Keratinocyte (primary cell): ENCODE measurements around the gene NOS1. TPM values are rescaled to one million over a fixed set of nuclear protein-coding genes. Genes with fewer than 3 reads are reported as not detected.

Source experiments
- DNase-seq: peaks from one replicate; pipeline ENCODE4 v3.0.0-alpha.2; 2011; ENCODE audit warnings: low read depth, missing footprints, low spot score
- FAIRE-seq: peaks from 2 replicates; lab custom pipeline; 2011; peaks lifted over from hg19 to GRCh38; lab: Jason Lieb, UNC
- H2AFZ ChIP-seq: 2 replicates; pipeline ENCODE4 v1.6.0; 2012; ENCODE audit warnings: low read length, control low read depth, inconsistent platforms; ENCODE audit not compliant: control insufficient read depth
- H3K27ac ChIP-seq: 2 replicates; pipeline ENCODE4 v1.5.1; 2011; ENCODE audit warnings: low read length; ENCODE audit not compliant: control insufficient read depth, insufficient read depth
- H3K27me3 ChIP-seq: 3 replicates; pipeline ENCODE4 v1.6.0; 2011; ENCODE audit warnings: low read length; ENCODE audit not compliant: control insufficient read depth, insufficient read depth; ENCODE audit errors: extremely low read depth
- H3K36me3 ChIP-seq, 2 experiments: 2 replicates in 1 of 2; 3 replicates in 1 of 2; pipeline ENCODE4 v1.5.1; 2011; ENCODE audit warnings: low read length in 2 of 2, mild to moderate bottlenecking in 1 of 2; ENCODE audit not compliant: control insufficient read depth in 2 of 2, insufficient read depth in 2 of 2; ENCODE audit errors: extremely low read depth in 1 of 2
- H3K4me1 ChIP-seq: 3 replicates; pipeline ENCODE4 v1.5.1; 2011; ENCODE audit warnings: low read length; ENCODE audit not compliant: control insufficient read depth, insufficient read depth; ENCODE audit errors: extremely low read depth
- H3K4me2 ChIP-seq: 3 replicates; pipeline ENCODE4 v1.6.0; 2011; ENCODE audit warnings: low read depth, low read length; ENCODE audit not compliant: control insufficient read depth, insufficient read depth; ENCODE audit errors: extremely low read depth
- H3K4me3 ChIP-seq, 3 experiments: fragments of 200-600 bp in 1 of 3; sonication (generic) in 1 of 3; 2 replicates in 2 of 3; 3 replicates in 1 of 3; pipeline ENCODE4 v1.5.1; 2011 to 2016; ENCODE audit warnings: low read length in 3 of 3, mild to moderate bottlenecking in 3 of 3, control low read depth in 2 of 3, inconsistent platforms in 1 of 3, low read depth in 1 of 3, mixed read lengths in 1 of 3, mixed run types in 1 of 3, moderate library complexity in 1 of 3; ENCODE audit not compliant: control insufficient read depth in 2 of 3, insufficient read depth in 2 of 3; ENCODE audit errors: extremely low read depth in 1 of 3
- H3K79me2 ChIP-seq: 2 replicates; pipeline ENCODE4 v1.6.0; 2012; ENCODE audit warnings: low read length; ENCODE audit not compliant: control insufficient read depth, insufficient read depth
- H3K9ac ChIP-seq: 3 replicates; pipeline ENCODE4 v1.6.0; 2011; ENCODE audit warnings: low read length; ENCODE audit not compliant: control insufficient read depth, insufficient read depth; ENCODE audit errors: extremely low read depth
- H3K9me1 ChIP-seq: 3 replicates; pipeline ENCODE4 v1.6.0; 2011; ENCODE audit warnings: low read length; ENCODE audit not compliant: control insufficient read depth, insufficient read depth; ENCODE audit errors: extremely low read depth
- H3K9me3 ChIP-seq: 2 replicates; pipeline ENCODE4 v1.5.1; 2012; ENCODE audit warnings: low read depth, low read length; ENCODE audit not compliant: control insufficient read depth
- H4K20me1 ChIP-seq: 3 replicates; pipeline ENCODE4 v1.6.0; 2011; ENCODE audit warnings: low read length; ENCODE audit not compliant: control insufficient read depth, insufficient read depth; ENCODE audit errors: extremely low read depth
- EZH2 ChIP-seq: IDR thresholded peaks from one replicate; pipeline ENCODE4 v1.6.1; 2012; ENCODE audit warnings: inconsistent platforms, mild to moderate bottlenecking, low read length, moderate library complexity
- dilution Hi-C: fragments of 300-500 bp; cut with MboI; formaldehyde crosslinking; loops from one replicate; pipeline ENCODE4 v1.7.0; 2020; ENCODE audit warnings: low sequenced_read_pairs; ENCODE audit not compliant: extremely low pct_ligation_motif_present
- polyA plus RNA-seq, 5 experiments: library from polyadenylated mRNA; depleted of rRNA in 3 of 5; stranded (reverse) in 3 of 5; stranded (forward) in 1 of 5; unstranded in 1 of 5; fragments of >200 nt; gene quantifications; 1 replicate in 1 of 5; 2 replicates in 3 of 5; 3 replicates in 1 of 5; pipeline versions ENCODE4 v1.2.1 to v1.2.3, GENCODE V29; 2011 to 2012; ENCODE audit warnings: missing spikeins in 2 of 5, low read depth in 1 of 5, low replicate concordance in 1 of 5
- TF ChIP-seq, protein P1 (sequence below), 3 experiments: IDR thresholded peaks in 1 of 3; conservative IDR thresholded peaks in 1 of 3; optimal IDR thresholded peaks in 1 of 3; 2 replicates in 2 of 3; 3 replicates in 1 of 3; pipeline versions ENCODE3 to v1.5.1; 2011; ENCODE audit warnings: low read length in 3 of 3, mild to moderate bottlenecking in 3 of 3, moderate library complexity in 2 of 3, control low read depth in 1 of 3, inconsistent platforms in 1 of 3; ENCODE audit not compliant: insufficient read depth in 2 of 3; ENCODE audit errors: extremely low read depth in 1 of 3

The NOS1 gene
- polyA plus RNA-seq, 1 donor (not counting 4 experiments of a cell fraction or from before 2014, with no cell fraction given) = 5.6 TPM

DNA sequence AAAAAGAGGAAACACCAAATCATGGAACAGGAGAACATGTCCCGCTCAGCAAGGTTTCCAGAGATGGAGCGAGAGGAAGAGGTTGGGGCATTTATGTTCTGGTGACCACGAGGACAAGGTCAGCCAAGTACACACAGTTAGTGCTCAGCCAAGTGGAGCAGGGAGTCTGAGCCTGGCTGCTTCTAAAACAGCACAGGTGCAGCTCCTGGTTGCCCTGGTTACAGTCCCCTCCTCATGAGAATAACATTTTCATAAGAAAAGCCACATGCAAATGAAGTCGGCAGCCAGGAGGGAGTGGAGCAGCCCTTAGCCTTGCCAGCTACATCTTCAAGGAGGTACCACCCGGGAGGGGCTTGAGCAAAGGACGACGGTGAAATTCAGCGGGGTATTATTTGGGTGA, 81.8 kb downstream of the NOS1 start:
- no peak for TF ChIP-seq EZH2
- TF ChIP-seq, protein P1, sequence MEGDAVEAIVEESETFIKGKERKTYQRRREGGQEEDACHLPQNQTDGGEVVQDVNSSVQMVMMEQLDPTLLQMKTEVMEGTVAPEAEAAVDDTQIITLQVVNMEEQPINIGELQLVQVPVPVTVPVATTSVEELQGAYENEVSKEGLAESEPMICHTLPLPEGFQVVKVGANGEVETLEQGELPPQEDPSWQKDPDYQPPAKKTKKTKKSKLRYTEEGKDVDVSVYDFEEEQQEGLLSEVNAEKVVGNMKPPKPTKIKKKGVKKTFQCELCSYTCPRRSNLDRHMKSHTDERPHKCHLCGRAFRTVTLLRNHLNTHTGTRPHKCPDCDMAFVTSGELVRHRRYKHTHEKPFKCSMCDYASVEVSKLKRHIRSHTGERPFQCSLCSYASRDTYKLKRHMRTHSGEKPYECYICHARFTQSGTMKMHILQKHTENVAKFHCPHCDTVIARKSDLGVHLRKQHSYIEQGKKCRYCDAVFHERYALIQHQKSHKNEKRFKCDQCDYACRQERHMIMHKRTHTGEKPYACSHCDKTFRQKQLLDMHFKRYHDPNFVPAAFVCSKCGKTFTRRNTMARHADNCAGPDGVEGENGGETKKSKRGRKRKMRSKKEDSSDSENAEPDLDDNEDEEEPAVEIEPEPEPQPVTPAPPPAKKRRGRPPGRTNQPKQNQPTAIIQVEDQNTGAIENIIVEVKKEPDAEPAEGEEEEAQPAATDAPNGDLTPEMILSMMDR (optimal IDR thresholded peaks at IDR 0.05 in 1 of 3, IDR thresholded peaks at IDR 0.05 in 1 of 3, conservative IDR thresholded peaks at IDR 0.05 in 1 of 3; ENCODE audit: extremely low read depth in 1 of 3, insufficient read depth in 2 of 3, low read length in 3 of 3) = no peak
- no peak overlapping the region for H3K9ac ChIP-seq
- H3K9me3 ChIP-seq = no peaks in the 10 kb centered on the region
- peaks cover 3 to 23% of the 10 kb centered on the region in 2 experiments for H3K36me3 ChIP-seq
- no peak overlapping the region for H2AFZ ChIP-seq
- no peak for DNase-seq
- H3K9me1 ChIP-seq = no peaks in the 10 kb centered on the region
- dilution Hi-C loops = no loop called here
- H3K27ac ChIP-seq = no peak overlapping the region
- no peak overlapping the region for H3K4me3 ChIP-seq
- FAIRE-seq = no peak
- H4K20me1 ChIP-seq = no peaks in the 10 kb centered on the region
- no peaks in the 10 kb centered on the region for H3K27me3 ChIP-seq
- H3K4me2 ChIP-seq = no peak overlapping the region
- H3K79me2 ChIP-seq = no peaks in the 10 kb centered on the region
- peaks cover 4% of the 10 kb centered on the region for H3K4me1 ChIP-seq

DNA sequence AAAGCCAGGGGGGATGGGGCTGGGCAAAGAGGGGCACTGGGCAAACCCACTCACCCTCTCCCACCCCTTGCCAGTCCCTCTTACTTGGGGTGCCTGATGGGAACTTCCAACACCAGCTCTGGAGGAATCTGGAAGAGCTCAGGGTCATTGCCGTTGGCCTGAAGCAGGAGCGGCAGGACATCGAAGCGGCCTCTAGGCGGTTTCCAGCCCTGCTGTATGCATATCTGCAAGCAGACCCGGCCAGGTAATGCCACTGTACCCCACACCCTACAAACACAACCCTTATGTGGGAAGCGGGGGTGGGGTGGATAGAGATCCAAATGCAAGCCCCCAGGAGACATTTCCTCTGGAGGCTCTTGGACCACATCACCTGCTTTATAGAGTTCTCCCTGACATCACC, 83.6 kb downstream of the NOS1 start:
- no peak for DNase-seq
- H3K27me3 ChIP-seq = no peaks in the 10 kb centered on the region
- dilution Hi-C loops = no loop called here
- no peaks in the 10 kb centered on the region for H3K9me3 ChIP-seq
- no peak overlapping the region for H3K4me3 ChIP-seq
- peaks cover 3 to 23% of the 10 kb centered on the region in 2 experiments for H3K36me3 ChIP-seq
- no peak overlapping the region for H3K27ac ChIP-seq
- no peak overlapping the region for H3K4me2 ChIP-seq
- TF ChIP-seq, protein P1 (optimal IDR thresholded peaks at IDR 0.05 in 1 of 3, IDR thresholded peaks at IDR 0.05 in 1 of 3, conservative IDR thresholded peaks at IDR 0.05 in 1 of 3; ENCODE audit: extremely low read depth in 1 of 3, insufficient read depth in 2 of 3, low read length in 3 of 3) = no peak
- TF ChIP-seq EZH2 = no peak
- H4K20me1 ChIP-seq = no peaks in the 10 kb centered on the region
- H3K9me1 ChIP-seq = no peaks in the 10 kb centered on the region
- H3K4me1 ChIP-seq = peaks cover 4% of the 10 kb centered on the region
- H3K79me2 ChIP-seq = no peaks in the 10 kb centered on the region
- FAIRE-seq = no peak
- no peak overlapping the region for H2AFZ ChIP-seq
- no peak overlapping the region for H3K9ac ChIP-seq
